Measurements from ENCODE around the gene KLHL17.
"Not testable (repeated sequence)": the region's sequence is repeated elsewhere in the genome, so short reads cannot be mapped to it uniquely, and the experiment has no call there.

The KLHL17 gene

DNA sequence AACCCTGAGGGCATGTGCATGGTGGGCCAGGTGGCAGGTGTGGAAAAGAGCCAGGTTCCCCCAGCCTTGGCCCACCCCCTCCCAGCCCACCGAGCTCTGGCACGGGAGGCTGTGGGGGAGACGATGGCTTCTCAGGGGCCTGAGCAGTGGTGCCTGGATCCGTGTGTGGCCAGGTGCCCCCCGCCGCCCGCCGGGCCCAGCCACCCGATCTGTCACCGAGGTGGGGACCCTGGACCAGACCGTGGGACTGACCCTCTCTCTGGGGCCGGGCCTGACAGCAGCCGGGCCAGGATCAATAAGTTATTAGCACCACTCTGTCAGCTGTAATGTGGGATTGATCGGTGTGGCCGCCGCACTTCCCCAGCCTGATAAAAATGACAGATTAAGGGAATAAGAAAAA lies 22.9 kb upstream of the KLHL17 start:
- DNase-seq = no peak

DNA sequence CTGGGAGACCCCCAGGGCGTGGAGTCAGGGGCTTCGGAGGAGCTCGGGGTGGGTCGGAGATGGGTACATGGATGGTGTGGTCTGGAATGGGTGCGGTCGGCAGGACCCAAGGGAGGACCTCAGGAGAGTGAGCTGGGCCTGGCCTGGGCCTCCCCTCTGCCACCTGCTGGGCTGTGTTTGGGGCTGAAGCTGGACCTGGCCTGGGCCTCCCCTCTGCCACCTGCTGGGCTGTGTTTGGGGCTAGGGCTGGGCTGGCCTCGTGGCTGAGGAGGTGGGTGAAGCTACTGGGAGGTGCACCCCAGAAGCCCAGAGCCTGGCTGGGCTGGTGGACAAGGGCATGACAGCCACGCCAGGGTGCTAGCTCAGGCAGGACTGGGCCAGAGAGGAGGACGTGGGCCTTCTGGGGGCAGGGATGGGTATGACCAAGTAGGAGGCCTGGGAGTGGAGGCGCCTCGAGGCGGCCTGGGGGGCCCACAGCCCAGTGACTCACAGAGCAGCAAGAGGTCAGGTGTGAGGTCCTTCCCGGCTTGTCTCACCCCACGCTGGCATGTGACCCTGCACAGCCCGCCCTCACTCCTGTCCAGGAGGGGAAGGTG lies 22.2 kb upstream of the KLHL17 start:
- peak; percentile 62 for DNase-seq

DNA sequence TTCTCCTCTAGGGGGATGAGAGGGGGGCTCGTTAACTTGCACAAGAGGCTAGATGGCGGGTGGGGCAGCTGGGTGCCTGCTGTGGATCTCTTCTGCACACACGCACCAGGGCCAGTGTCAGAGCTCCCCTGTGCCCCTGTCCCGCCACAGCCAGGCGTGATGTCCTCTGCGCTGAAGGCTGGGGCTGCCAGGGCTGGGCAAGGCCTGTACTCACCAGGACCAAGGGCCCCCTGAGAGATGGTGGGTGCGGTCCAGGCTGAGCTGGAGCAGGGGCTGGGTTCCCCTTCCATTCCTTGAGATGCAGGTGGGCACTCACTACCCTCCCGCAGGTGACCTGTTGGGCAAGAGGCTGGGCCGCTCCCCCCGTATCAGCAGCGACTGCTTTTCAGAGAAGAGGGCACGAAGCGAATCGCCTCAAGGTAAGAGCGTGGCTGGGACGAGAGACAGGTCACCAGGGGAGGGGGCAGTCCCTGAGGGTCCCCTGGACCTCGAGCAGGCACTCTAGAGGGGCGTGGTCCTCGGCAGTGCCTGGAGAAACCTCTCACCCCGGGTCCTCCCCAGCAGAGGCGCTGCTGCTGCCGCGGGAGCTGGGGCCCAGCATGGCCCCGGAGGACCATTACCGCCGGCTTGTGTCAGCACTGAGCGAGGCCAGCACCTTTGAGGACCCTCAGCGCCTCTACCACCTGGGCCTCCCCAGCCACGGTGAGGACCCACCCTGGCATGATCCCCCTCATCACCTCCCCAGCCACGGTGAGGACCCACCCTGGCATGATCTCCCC lies 21.5 kb upstream of the KLHL17 start:
- peak; percentile 50 for DNase-seq

DNA sequence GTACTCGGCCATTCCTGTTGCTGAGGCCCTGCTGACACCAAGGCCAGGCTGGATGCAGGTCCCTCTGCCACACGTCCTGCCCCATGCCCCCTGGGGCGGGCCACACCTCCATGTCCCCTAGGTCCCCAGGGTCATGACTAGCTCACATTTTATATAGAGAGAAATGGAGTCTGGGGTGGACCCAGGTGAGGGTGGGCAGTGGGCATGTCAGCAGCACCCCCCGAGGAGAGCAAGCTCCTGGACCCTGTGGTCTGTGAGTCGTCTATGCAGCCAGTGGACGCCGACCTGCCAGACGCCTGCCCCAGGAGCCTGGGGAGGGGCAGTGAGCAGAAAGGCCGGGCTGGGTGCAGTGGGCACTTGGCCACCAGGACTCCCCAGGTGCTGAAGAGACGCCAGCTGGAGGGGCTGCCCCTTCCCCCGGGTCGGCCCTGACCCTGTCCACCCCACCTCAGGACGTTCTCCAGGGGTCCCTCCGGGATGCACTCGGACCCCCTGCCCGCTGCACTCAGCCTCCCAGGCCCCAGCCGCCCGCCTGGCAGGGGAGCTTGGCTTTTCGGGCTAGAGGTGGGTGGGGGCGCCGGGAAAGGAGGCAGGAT lies 20.8 kb upstream of the KLHL17 start:
- peak; percentile 62 for DNase-seq

DNA sequence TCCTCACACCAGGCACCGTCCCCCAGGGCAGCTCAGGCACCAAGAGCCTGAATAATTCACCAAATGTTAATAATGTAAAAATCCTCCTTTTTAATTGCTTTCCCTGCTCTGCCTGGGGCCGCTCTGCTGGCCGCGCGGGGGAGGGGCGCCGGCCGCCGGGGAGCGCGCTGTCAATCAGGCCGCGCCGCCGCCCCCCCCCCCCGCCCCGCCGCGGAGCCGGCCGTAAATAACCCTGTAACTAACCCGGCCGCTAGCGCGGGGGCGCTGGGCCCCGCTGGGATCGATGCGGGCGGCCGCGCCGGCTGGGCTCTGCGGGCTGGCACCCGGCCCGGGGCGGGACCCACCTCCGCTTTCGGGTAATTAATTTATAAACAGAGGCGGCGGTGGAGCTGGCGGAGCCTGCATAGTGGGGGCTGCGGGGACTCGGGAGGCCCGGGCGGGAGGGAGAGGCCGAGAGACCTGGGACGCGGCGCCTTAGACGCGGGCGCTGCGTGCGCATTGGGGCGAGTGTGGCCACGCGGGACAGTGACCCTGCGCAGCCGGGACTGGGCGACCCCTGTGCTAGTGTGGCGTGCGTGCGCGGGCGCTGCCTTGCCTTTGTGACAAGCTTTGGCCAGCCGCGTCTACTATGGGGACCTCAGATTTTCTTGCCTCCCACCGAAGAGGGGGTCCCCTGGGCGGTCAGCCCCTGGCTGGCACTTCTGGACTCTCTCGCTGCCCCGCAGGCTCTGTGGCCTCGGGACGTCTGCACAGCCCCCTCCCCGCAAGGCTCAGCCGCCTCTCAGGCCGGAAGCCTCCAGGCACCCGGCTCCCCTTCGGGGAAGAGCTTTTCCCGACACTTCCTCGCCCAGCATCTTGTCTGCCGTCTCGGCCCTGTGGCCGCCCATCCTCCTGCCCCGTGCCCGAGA lies 20.0 kb upstream of the KLHL17 start:
- peak; percentile 90 for DNase-seq

DNA sequence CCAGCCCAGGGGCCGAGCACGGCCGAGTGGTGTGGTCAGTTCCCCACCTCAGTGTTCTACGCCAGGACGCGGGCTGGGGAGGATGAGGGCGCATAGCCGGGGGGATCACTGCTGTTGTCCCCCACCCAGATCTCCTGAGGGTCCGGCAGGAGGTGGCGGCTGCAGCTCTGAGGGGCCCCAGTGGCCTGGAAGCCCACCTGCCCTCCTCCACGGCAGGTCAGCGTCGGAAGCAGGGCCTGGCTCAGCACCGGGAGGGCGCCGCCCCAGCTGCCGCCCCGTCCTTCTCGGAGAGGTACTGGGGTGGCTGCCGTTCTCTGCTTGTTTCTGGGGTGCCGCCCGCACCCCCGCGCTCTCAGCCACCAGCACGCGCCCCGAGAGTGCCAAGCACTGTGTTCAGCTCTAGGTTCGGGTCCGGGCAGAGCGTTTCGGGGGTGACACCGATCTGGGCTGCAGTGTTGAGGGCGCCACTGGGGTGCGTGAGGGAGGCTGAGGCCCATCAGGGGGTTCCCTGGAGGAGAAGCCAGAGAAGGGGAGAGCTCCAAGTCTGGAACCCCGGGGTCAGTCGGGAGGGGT lies 19.3 kb upstream of the KLHL17 start:
- peak; percentile 55 for DNase-seq

DNA sequence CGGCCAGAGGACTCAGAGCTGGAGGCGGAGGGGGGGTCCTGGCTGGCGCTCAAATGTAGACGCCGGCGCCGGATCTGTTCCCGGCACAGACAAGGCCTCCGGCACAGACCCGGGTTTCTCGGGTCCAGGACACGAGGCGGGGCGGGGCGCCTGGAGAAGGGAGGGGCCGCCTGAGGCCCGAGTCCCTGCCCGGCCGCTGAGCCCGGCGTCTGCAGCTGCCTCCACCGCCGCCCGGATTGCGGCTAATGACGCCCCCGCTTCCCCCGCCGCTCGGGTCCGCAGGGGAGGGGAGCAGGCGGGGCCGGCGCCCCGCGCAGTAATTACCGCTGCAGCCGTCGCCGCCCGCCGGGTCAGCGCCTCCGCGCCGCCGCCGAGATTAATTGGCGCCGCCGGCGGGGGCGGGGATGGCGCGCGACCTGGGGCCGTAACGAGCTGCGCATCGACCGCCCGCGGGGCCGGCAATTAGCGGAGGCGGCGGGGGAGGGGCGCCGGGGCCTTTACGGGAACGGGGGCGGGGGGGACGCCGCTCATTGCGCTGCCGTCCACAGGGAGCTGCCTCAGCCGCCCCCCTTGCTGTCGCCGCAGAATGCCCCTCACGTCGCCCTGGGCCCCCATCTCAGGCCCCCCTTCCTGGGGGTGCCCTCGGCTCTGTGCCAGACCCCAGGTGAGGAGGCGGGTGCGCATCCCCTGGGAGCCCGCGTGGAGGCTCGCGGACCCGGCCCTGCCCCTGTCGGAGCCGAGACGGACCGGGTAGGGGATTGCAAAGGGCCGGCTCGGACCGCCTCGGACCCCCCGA lies 18.6 kb upstream of the KLHL17 start:
- peak; percentile 98 for DNase-seq

DNA sequence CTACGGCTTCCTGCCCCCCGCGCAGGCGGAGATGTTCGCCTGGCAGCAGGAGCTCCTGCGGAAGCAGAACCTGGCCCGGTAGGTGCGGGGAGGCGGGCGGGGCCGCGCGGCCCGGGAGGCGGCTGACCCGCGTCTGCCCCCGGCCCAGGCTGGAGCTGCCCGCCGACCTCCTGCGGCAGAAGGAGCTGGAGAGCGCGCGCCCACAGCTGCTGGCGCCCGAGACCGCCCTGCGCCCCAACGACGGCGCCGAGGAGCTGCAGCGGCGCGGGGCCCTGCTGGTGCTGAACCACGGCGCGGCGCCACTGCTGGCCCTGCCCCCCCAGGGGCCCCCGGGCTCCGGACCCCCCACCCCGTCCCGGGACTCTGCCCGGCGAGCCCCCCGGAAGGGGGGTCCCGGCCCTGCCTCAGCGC lies 18.0 kb upstream of the KLHL17 start:
- peak; percentile 63 for DNase-seq

DNA sequence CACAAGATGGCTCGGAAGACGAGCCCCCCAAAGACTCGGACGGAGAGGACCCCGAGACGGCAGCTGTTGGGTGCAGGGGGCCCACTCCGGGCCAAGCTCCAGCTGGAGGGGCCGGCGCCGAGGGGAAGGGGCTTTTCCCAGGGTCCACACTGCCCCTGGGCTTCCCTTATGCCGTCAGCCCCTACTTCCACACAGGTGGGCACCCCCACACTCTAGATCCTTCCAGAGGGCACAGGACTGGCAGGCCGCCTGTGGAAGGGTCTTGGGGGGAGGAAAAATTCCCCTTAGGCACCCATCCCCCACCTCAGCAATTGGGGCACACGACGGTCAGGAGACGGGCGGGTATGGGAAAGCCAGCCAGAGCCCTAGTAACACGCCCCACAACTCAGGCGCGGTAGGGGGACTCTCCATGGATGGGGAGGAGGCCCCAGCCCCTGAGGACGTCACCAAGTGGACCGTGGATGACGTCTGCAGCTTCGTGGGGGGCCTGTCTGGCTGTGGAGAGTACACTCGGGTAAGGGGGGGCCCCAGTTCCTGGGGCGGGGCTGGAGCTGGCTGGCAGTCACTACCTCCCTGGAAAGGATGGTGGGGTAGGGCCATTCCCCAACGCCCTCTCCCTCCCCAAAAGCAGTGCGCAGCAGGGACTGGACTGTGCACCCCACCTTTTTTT lies 17.4 kb upstream of the KLHL17 start:
- peak; percentile 63 for DNase-seq

DNA sequence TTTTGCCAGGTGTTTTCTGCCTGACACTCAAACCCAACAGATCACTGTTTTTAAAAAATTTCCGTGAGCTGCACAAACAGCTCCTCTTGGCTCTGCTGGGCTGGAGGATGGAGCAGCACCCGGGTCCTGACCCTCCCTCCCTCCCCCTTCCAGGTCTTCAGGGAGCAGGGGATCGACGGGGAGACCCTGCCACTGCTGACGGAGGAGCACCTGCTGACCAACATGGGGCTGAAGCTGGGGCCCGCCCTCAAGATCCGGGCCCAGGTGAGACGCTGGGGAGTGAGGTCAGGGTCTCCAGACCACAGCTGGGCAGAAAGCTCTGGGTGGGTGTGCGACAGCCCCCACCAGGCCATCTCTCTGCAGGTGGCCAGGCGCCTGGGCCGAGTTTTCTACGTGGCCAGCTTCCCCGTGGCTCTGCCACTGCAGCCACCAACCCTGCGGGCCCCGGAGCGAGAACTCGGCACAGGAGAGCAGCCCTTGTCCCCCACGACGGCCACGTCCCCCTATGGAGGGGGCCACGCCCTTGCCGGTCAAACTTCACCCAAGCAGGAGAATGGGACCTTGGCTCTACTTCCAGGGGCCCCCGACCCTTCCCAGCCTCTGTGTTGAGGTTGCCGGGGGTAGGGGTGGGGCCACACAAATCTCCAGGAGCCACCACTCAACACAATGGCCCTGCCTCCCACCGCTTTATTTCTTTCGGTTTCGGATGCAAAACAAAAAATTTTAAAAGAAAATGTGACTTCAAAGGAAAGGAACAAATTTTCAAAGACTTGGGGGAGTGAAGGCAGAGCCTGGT lies 16.6 kb upstream of the KLHL17 start:
- no peak for DNase-seq

DNA sequence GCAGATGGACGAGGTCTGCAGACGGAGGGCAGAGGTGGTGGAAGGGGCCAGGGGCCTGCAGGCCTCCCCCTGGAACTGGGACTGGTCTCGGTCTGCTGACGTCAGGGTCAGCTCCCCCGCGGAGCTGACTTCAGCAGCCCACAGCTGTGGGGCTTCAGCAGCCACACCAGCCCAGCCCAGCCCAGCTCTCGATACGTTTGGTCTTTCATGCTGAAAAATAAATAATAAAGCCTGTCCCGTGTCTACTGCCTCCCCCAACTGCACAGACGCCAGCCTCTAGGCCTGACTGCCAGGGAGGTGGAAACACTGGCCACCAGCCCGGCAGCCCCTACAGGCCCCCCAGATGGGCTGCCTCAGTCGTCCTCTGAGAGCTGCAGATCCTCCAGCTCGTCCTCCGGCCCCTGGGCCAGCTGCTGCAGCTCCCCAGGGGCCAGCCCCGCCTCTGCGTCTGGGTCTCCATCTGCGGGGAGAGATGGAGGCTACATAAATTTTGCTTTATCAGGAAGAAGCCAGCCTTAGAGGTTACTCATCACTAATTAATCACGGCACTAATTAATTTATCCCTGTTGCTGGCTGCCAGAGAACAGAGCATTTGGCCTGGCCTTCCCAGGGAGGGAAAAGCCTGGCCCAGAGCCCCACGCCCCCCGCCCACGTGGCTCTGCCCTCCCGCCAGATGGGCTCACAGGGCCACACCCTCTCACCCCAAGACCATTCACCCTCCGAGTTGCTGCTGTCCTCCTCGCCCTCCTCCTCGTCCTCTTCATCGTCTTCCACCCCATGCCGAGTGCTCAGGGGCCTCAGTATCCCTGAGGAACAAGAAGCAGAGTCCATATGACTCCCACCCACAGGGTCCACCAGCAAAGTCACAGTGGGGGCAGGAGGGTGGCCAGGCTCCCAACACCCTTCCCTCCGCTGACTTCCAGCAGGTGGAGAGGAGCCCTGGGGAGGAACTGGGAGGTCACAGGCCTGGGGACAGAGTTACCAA lies 15.8 kb upstream of the KLHL17 start:
- DNase-seq = peak; percentile 98

DNA sequence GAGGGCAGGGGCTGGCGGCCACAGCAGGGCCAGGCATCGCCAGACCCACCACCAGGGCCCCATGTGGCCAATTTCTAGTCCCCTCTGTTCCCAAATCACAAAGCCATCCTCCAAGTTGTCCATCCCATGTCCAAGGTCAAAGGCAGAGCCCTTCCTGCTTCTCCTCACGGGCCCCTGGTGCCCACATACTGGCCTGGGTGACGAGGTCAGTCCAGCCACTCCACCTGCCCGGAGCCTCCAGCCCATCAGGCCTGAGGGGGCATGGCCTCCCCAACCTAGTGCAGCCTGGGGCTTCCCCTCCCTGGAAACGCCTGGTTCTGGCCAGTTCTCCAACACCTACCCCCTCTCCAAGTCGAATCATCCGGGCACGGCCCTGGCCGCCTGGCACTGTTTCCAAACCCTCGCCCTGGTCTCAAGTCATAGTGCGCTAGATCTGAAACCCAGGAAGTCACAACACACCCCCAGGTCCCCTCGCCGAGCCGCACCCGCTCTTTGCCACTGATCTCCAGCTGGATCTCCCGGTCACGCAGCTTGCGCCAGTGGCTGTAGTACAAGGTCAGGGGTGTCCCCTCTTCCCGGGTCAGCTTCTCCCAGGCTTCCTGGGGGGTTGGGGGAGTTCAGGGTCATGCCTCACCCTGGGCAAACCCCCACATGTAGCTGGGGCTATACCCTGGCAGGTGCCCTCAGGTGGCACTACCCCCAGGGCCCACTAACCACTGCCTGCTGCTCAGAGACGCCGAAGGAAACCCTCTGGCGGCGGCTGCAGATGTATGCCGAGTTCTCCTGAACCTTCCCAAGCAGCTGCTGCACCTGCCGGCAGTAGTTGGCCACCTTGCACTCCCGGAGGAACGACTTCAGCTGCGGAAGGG lies 14.5 kb upstream of the KLHL17 start:
- no peak for DNase-seq

DNA sequence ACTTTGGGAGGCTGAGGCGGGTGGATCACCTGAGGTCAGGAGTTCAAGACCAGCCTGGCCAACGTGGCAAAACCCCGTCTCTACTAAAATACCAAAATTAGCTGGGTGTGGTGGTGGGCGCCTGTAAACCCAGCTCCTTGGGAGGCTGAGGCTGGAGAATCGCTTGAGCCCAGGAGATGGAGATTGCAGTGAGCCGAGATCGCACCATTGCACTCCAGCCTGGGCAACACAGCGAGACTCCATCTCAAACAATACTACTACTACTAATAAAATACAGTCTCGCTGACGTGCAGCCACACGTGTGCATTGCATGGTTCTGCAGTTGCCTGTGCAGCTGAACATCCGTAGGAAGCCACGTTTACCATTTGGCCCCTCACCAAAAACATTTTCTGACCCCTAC lies 13.6 kb upstream of the KLHL17 start:
- not testable (repeated sequence) for DNase-seq

DNA sequence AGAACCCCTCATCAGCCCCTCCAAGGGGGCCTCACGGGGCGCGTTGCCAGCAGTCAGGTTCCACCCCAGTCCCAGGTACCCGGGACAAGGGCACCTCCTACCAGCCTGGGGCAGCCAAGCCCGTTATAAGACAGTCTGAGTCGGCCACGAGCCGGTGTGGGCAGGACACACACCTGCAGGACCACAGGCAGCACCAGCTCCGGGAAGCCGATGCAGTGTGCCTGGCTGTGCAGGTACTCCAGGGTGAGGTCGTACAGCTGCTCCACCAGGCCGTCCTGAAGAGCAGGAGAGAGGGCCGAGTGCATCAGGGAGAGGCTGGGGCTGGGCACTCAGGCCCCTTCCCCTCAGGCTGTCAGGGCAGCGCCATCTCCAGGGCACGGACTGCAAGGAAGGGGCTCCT lies 12.4 kb upstream of the KLHL17 start:
- no peak for DNase-seq

DNA sequence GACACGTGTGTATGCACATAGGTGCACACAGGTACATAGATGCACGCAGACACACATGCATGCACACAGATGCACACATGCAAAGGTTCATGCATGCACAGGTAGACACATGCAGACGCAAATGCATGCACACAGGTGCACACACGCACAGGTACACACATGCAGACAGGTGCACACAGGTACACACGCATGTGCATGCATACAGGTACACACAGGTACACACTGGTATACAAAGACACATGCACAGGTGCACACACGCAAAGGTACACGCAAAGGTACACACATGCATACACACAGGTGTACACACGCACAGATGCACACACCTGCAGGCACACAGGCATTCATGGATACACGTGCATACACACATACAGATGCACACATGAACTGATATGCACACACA lies 10.1 kb upstream of the KLHL17 start:
- no peak for DNase-seq

DNA sequence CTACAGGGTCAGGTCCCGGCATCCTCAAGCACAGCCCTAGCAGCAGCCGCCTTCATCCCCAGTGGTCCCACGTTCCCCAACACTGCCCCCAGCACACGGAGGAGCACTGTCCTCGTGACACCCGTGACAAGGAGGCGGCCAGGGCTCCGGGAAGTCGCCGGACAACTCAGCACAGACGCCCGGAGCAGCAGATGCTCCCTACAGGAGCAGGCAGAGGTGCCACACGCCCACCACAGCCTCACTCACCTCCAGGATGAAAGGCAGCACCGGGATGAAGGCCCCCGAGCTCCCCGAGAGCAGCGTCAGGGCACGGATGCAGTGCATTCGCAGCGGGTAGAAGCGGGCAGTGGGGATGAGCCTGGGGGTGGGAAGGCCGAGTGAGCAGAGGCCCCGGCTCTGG lies 9.5 kb upstream of the KLHL17 start:
- no peak for DNase-seq

DNA sequence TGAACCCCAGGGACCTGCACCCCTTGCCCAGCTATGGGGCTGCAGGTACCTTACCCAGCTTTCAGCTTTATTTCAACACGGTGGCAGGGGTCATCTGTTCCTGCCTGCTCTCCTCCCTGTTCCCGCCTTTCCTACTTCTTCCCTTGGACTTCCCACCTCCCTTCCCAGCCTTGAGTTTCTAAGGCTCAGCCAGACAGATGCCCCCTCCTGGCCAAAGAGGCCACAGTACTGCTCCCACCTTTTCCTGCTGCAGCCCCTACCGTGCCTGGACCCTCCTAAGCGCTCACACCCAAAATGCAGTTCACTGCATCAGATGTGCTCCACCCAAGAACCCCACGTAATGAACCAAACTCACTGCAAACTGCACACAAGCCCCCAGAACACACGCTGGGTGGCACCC lies 9.0 kb upstream of the KLHL17 start:
- DNase-seq = peak; percentile 67

DNA sequence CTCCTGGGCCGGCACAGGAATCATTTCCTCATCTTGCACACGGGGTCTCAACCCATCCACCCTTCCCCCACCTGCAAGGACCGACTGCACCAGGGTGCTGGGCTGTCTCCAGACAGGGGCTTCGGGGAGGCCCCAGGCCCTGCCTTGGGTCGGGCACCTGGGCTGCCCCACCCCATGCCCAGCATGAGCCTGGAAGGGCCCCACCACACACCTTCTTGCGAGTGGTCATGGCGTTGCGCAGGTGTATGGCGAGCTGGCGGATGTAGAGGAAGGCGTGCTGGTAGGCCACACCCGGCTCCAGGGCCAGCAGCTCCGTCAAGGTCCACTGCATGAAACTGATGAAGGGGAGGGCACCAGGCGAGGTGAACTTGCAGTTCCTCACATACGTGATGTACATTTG lies 8.2 kb upstream of the KLHL17 start:
- DNase-seq = no peak
